ENCODE data around the gene SRRM3.

DNA sequence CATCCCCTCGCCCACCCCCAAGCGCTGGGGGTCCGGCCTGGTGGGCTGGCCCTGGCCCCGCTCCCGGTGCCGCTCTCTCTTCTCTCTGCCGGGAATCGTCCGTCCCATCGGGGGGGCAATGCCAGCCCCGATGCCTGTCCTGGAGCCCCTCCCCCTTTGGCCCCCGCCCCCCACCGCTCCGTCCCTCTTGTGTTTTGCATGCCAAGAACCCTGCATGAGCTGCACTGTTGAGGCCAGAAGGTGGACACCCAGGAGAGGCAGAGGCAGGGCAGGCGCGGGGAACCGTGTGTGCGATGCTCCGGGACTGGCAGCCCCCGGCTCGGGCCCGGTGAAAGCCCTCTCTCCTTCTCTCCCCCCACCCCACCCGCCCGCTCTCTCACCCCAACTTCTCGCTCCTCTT lies 78.7 kb downstream of the SRRM3 start:
- TF ChIP-seq EP300 (conservative IDR thresholded peaks at IDR 0.05; ENCODE audit: poor library complexity, severe bottlenecking) (no peak), POLR2AphosphoS5 (IDR thresholded peaks at IDR 0.05) (no peak), MXI1 (conservative IDR thresholded peaks at IDR 0.05; ENCODE audit: poor library complexity, severe bottlenecking) (no peak)
- TF ChIP-seq, protein P1, sequence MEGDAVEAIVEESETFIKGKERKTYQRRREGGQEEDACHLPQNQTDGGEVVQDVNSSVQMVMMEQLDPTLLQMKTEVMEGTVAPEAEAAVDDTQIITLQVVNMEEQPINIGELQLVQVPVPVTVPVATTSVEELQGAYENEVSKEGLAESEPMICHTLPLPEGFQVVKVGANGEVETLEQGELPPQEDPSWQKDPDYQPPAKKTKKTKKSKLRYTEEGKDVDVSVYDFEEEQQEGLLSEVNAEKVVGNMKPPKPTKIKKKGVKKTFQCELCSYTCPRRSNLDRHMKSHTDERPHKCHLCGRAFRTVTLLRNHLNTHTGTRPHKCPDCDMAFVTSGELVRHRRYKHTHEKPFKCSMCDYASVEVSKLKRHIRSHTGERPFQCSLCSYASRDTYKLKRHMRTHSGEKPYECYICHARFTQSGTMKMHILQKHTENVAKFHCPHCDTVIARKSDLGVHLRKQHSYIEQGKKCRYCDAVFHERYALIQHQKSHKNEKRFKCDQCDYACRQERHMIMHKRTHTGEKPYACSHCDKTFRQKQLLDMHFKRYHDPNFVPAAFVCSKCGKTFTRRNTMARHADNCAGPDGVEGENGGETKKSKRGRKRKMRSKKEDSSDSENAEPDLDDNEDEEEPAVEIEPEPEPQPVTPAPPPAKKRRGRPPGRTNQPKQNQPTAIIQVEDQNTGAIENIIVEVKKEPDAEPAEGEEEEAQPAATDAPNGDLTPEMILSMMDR (IDR thresholded peaks at IDR 0.05; ENCODE audit: poor library complexity, severe bottlenecking) = no peak

Data from neural cell (in vitro differentiated cells).